ENCODE data around the gene RAB31.

- TF ChIP-seq, protein P1, sequence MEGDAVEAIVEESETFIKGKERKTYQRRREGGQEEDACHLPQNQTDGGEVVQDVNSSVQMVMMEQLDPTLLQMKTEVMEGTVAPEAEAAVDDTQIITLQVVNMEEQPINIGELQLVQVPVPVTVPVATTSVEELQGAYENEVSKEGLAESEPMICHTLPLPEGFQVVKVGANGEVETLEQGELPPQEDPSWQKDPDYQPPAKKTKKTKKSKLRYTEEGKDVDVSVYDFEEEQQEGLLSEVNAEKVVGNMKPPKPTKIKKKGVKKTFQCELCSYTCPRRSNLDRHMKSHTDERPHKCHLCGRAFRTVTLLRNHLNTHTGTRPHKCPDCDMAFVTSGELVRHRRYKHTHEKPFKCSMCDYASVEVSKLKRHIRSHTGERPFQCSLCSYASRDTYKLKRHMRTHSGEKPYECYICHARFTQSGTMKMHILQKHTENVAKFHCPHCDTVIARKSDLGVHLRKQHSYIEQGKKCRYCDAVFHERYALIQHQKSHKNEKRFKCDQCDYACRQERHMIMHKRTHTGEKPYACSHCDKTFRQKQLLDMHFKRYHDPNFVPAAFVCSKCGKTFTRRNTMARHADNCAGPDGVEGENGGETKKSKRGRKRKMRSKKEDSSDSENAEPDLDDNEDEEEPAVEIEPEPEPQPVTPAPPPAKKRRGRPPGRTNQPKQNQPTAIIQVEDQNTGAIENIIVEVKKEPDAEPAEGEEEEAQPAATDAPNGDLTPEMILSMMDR (IDR thresholded peaks at IDR 0.05), result no peak
- no peak for TF ChIP-seq POLR2A (IDR thresholded peaks at IDR 0.05)
- TF ChIP-seq POLR2AphosphoS5 (IDR thresholded peaks at IDR 0.05), result no peak
- TF ChIP-seq EP300 (IDR thresholded peaks at IDR 0.05), result no peak
Observed at GRCh38 chr18:9671214-9671613, 36.9 kb upstream of the RAB31 start.

All from upper lobe of left lung (tissue), 4 donors.